ENCODE results near the gene KCNA3.
A peak's percentile ranks its signal among the peaks of the same experiment; 100 is the strongest.

Gene KCNA3

DNA sequence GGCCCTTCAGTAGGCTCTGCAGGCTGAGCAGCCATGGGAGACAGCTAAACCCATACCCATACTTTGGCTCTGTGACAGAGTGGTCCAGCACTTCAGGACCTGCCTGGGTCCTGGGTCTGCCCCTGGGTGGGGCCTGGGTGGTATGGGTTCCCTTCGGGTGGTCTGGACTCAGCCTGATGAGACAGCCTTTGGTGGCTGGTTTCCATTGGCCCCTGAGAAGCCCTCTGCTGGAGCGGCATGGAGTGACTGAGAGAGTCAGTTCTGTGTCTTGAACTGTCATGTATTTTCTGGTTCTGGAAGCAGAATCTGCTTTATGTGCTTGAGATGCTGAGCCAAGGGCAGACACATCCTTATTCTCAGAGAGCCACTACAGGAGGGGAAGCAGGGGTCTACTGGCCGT lies 37.3 kb downstream of the KCNA3 start:
- DNase-seq = no peak

GRCh38 chr1:110636149-110636935 lies 38.4 kb downstream of the KCNA3 start:
- peak; percentile 31 for DNase-seq

GRCh38 chr1:110635434-110635833 lies 39.3 kb downstream of the KCNA3 start:
- DNase-seq = no peak

GRCh38 chr1:110634455-110635311 lies 40.1 kb downstream of the KCNA3 start:
- DNase-seq = peak; percentile 83

- no peak for DNase-seq
These were observed 40.7 kb downstream of the KCNA3 start for GRCh38 chr1:110634086-110634454.

DNA sequence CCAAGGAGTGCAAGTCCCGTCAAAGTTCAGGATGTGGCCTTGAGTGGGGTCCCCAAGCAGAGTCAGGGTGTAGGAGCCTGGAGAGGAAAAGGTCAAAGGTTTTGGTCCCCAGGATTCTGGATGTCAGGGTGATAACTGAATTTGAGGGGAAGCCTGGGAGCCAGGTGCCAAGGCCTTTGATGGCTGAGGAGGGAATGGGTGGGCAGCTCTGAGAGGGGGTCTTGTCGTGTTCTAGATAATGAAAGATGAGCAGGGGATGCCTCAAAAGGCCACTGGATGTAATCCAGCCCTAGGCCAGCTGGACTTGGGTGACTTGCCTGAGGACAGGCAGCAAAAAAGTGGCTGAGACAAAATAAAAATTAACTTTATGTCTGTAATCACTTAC lies 41.1 kb downstream of the KCNA3 start:
- DNase-seq = no peak

DNA sequence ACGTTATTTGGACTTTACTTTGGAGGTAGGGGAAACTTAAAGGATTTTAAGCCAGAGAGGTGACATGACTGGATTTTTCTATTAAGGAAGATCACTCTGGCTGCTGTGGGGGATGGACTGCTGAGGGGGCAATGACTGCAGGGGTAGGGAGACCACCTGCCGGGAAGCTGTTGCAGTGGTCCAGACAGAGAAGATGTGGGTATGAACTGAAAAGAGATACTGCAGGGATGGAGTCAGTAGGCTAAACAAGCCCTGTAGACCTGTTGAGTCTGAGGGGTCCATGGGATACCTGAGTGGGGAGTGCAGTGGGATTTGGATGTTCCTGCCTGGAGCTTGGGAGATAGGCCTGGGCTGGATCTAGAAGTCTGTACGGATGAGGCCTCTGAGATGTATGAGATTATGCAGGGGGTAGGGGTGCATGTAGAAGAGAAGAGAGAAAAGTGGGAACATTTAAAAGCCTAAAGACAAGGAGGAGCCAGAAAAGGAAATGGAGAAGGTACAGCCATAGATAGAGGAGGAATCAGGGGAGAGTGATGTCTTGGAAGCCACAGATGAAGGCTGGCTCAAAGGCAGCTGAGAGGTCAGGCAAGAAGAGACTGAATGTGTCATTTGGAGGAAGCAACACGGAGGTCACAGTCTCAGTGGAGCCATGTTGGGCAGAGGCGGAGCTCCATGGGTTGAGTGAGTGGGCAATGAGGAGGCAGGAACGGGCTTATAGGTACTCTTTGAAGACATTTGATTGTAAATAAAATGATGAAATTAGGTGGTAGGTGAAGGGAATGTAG lies 42.7 kb downstream of the KCNA3 start:
- DNase-seq = no peak

DNA sequence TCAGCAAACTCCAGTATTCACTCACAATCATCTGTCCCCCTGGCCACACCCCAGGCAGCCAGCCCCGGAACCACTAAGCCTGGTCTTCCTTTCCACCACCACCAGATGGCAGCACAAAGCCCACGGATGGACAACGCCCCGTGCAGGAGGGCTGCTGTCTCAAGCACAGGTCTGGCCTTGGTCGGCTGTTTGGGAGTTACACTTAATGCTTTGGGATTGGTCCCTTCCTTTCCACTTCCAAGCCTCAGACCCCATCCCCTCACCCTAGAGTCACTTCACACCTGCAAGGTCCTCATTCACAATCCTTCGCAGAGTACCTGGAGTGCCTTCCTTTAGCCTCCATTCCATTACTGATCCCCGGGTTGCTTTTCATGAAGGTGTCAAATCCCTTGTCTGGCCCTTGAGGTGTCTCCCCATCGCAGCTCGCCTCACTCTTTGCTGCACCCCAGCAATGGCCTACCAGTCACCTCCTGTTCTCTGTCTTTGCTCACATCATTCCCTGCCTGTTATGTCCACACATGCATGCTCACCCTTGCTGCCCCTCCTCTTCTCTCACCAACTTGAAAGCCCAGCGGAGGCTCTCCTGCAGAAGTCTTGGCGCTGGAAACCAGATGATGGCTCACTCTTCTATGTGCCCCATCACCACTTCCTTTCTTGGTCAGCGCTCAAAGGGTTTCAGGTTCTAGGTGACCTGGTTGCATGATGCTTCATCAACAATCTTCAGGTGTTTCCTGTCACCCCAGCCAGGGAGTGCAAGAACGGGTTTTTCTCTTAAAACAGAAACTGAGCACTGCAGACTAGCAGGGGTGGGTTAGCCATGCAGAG lies 43.7 kb downstream of the KCNA3 start:
- DNase-seq = peak; percentile 85

DNA sequence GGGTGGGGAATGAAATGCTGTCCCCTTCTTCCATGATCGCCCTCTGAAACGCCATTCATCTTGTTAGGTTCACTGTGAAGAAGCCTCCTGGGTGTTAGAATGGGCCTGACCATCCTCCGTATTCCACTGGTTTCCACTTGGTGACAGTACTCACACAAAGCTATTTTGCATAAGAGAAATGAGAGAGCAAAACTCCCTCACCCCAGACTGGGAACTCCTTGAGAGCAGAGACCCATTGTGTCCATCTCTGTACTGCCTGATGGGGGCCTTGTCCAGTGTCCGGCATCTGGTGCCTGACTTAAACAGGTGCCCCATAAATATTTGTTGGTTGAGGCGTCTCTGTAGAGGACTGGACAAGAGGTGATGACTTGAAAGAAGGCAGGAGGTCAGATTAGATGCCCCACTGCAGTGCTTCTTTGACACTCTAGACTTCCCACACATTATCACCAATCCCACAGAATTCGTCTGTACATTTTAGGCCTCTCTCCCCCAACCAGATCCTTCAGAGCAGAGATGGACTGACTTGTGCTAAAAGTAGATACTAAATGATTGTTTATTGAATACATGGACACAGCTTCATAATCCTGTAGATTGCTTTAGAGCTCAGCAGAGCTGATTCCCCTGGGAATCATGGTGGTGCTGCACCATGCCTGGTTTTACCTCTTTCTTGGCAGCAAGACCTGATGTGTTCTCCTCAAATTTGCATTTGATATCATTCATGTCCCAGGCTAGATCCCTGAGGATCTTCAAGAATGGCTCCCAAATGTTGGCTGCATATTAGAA lies 46.2 kb downstream of the KCNA3 start:
- DNase-seq = no peak

DNA sequence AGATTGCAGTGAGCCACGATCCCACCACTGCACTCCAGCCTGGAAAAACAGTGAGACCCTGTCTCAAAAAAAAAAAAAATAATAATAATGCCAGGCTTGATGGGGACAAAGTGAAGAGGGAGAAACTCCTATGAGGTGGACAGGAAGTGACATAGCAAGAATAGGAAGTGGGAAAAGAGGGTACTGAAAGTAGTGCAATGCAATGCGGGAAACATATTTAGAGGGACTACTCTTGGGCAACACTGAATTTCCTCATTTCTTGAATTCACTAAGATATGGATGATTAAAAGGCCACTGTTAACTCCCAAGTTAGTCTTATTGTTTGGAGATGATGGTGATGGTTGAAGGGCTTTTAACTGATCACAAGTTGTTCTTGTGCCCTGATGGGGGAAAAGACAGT lies 47.0 kb downstream of the KCNA3 start:
- DNase-seq = no peak

DNA sequence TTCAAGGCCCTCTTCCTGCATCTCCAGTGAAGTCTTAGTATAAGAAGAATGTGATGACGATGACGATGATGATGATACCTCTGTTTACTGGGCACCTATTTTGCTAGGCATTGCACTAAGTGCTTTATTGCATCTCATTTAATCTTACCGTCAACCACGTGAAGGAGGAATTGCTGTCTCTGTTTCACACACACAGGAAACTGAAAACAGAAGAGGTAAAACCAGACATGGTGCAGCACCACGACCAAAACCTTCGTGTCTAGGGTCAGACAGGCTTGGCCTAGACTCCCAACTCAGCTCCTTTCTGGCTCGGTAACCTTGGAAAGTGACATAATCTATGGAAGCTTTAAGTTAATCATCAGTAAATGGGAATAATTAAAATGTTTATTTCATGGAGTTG lies 47.9 kb downstream of the KCNA3 start:
- no peak for DNase-seq

Data from stimulated activated CD4-positive, alpha-beta T cell treated with anti-CD3 and anti-CD28 coated beads, Interleukin-1b, Interleukin-23, amount 100 ng/mL, for 48 hours (primary cell).